Nephron (organoid): ENCODE data around the gene SLC47A2.

Experiments used
- H3K27ac Mint-ChIP-seq, 3 experiments: 2 replicates each; pipeline ENCODE4 v1.8.0; 2020; ENCODE audit warnings: mixed read lengths in 3 of 3, mild to moderate bottlenecking in 2 of 3, moderate library complexity in 1 of 3
- H3K27me3 Mint-ChIP-seq: 2 replicates; pipeline ENCODE4 v1.8.0; 2021; ENCODE audit warnings: low read depth, mild to moderate bottlenecking, moderate library complexity, mixed read lengths
- H3K36me3 Mint-ChIP-seq: 2 replicates; pipeline ENCODE4 v1.8.0; 2020; ENCODE audit warnings: low read depth, mixed read lengths
- H3K4me1 Mint-ChIP-seq: 2 replicates; pipeline ENCODE4 v1.8.0; 2020; ENCODE audit warnings: mixed read lengths
- H3K4me3 Mint-ChIP-seq, 3 experiments: 2 replicates each; pipeline ENCODE4 v1.8.0; 2020; ENCODE audit warnings: mild to moderate bottlenecking in 3 of 3, mixed read lengths in 3 of 3, moderate library complexity in 2 of 3
- H3K9me3 Mint-ChIP-seq: 2 replicates; pipeline ENCODE4 v1.8.0; 2020; ENCODE audit warnings: mixed read lengths
- TF ChIP-seq, protein P1 (sequence below), 3 experiments: fragments of 200-600 bp; sonication (generic); IDR thresholded peaks; one replicate each; pipeline ENCODE4 v1.5.0; 2021; ENCODE audit warnings: antibody characterized with exemption in 3 of 3; ENCODE audit not compliant: unreplicated experiment in 3 of 3

SLC47A2 gene

DNA sequence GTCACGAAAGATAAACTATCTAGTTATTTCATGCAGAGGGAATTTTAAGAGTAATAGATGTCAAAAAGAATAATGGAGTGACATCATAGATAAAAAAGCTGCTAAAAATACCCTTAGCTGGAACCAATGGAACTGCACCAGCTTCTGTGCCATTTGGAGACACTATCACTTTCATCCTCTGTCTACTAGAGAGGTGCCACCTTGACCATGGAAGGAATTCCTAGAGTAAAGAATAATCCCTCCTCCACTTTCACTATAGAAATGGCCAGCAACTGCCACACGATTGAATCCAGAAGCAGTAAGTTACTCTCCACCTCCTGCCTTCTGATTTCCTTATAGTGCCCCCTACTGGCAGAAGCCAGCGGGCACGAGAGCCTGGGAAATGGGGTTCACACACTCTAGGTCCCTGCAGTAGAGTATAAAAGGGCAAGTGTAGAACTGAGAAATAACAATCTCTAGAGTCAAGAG is 70.6 kb downstream of the SLC47A2 start:
- Mint-ChIP-seq H3K36me3 (no peaks in the 10 kb centered on the region), H3K9me3 (no peaks in the 10 kb centered on the region), H3K4me1 (peaks cover 31% of the 10 kb centered on the region), H3K27ac (peak overlapping the region in 2 of 3 experiments; percentile 69 to 83), H3K27me3 (peaks cover 4% of the 10 kb centered on the region), H3K4me3 (peak overlapping the region; percentile 62 to 77 (median 75))
- TF ChIP-seq, protein P1, sequence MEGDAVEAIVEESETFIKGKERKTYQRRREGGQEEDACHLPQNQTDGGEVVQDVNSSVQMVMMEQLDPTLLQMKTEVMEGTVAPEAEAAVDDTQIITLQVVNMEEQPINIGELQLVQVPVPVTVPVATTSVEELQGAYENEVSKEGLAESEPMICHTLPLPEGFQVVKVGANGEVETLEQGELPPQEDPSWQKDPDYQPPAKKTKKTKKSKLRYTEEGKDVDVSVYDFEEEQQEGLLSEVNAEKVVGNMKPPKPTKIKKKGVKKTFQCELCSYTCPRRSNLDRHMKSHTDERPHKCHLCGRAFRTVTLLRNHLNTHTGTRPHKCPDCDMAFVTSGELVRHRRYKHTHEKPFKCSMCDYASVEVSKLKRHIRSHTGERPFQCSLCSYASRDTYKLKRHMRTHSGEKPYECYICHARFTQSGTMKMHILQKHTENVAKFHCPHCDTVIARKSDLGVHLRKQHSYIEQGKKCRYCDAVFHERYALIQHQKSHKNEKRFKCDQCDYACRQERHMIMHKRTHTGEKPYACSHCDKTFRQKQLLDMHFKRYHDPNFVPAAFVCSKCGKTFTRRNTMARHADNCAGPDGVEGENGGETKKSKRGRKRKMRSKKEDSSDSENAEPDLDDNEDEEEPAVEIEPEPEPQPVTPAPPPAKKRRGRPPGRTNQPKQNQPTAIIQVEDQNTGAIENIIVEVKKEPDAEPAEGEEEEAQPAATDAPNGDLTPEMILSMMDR (IDR thresholded peaks at IDR 0.05; ENCODE audit: unreplicated experiment in 3 of 3), result peak; percentile 32 to 56 (median 43)

DNA sequence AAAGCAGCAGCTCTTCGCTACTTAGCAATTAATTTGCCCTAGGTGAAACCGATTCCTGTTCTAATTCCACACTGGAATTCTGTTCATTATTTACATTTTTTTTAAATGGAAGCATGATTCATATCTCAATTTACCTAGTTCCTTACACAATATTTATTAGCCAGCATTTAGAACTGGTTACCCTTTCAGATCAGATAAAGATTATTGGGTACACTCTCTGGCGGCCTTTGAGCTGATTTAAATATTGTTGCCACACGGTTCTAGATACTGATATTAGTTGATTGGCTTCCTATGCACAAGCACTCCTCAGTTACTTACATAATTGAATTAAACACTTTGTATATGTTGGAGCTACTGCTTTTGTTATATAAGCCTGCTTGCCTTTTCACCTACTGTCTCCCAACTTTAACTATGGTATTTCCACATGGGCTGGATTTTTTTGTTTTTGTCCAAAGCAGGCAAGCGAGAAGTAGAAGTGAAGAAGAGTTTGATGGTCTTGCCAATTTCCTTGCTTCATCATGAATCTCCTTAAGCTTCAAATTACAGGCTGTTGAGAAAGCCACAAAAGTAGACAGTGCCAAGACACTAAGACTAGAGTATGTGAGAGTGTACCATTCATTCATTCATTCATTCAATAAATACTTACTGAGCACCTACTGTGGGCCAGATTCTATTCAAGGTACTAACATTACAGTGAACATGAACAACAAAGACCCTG is 71.7 kb downstream of the SLC47A2 start:
- H3K27ac Mint-ChIP-seq, result peak overlapping the region in 1 of 3 experiments; percentile 2

DNA sequence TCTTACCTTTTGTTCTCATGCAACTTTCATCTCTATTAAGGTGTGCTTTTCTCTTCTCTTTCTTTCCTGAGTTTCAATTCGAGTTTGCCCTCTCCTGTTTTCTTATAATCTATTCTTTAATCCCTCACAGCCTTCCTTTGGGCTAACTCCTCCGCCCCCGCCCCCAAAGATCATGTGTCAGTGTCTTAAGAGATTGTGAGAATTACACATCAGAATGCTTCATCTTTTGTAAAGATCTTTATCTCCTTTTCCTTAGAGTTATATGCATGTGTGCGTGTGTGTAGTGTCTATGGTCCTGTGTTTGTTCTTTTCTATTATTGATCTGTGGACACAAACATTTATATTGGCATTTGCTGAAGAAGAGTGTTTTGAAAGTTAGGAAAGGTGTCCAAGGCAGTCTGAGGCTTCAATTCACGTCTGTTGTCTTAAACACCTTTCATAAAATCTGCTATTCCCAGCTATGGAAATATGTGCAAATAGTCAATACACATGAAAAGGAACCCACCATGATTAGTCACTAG is 74.0 kb downstream of the SLC47A2 start:
- TF ChIP-seq, protein P1 (IDR thresholded peaks at IDR 0.05; ENCODE audit: unreplicated experiment in 3 of 3), result no peak
- Mint-ChIP-seq H3K36me3 (no peaks in the 10 kb centered on the region), H3K9me3 (no peaks in the 10 kb centered on the region), H3K27ac (no peak overlapping the region), H3K4me1 (peaks cover 14% of the 10 kb centered on the region), H3K27me3 (peaks cover 4% of the 10 kb centered on the region), H3K4me3 (no peak overlapping the region)

More for the DNA sequence above, 71.7 kb downstream of the SLC47A2 start:
- H3K4me3 Mint-ChIP-seq, result peak overlapping the region in 1 of 3 experiments; percentile 9
- peaks cover 27% of the 10 kb centered on the region for H3K4me1 Mint-ChIP-seq
- TF ChIP-seq, protein P1 (IDR thresholded peaks at IDR 0.05; ENCODE audit: unreplicated experiment in 3 of 3), result no peak
- H3K27me3 Mint-ChIP-seq, result peaks cover 4% of the 10 kb centered on the region
- H3K36me3 Mint-ChIP-seq, result no peaks in the 10 kb centered on the region
- no peaks in the 10 kb centered on the region for H3K9me3 Mint-ChIP-seq

DNA sequence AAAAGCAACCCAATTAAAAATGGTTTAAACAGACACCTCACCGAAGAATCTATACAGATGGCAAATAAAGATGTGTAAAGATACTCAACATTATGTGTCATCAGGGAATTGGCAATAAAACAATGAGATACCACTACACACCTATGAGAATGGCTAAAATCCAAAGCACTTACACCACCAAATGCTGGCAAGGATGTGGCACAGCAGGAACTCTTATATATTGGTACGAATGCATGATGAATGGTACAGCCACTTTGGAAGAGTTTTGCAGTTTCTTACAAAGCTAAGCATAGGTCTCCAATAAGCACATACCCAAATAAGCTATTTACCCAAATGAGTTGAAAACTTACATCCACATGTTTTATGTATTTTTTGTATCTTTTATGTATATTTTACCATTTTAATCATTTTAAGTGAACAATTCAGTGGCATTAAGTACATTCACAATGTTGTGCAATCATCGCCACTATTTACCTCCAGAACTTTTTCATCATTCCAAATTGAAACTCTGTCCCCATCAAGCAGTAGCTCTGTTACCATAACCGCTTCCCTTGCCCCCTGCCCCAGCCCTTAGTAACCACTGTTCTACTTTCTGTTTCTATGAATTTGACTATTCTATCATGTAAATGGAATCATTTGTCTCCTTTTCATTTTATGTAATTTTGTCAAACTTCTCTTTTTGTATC is 74.6 kb downstream of the SLC47A2 start:
- Mint-ChIP-seq H3K36me3 (no peaks in the 10 kb centered on the region), H3K4me3 (no peak overlapping the region), H3K4me1 (peaks cover 9% of the 10 kb centered on the region), H3K27ac (no peak overlapping the region), H3K27me3 (peaks cover 4% of the 10 kb centered on the region), H3K9me3 (no peaks in the 10 kb centered on the region)
- TF ChIP-seq, protein P1 (IDR thresholded peaks at IDR 0.05; ENCODE audit: unreplicated experiment in 3 of 3), result no peak

DNA sequence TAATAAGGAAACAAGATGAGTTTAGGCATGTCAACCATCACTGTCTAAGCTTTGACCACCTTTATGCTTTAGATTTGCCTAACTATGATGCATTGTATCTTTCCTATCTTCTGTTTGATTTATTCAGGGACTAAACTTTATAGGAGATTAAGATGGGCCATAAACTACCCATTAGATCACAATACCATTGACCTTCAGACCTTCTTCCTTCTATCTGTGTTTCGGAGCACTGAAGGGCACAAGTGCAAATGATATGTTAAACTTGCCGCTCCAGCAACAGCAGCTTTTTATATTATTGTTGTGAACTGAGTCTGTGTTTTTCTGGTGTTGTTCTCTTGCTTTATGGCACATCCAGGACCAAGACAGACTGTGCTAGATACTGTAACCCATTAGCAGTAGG is 84.5 kb downstream of the SLC47A2 start:
- Mint-ChIP-seq H3K4me3 (no peak overlapping the region), H3K27ac (no peak overlapping the region), H3K9me3 (peaks cover 6% of the 10 kb centered on the region), H3K4me1 (no peaks in the 10 kb centered on the region), H3K27me3 (peaks cover 5% of the 10 kb centered on the region), H3K36me3 (no peaks in the 10 kb centered on the region)
- TF ChIP-seq, protein P1 (IDR thresholded peaks at IDR 0.05; ENCODE audit: unreplicated experiment in 3 of 3), result no peak
